ENCODE data around the gene SHROOM4. TPM values are rescaled to one million over a fixed set of nuclear protein-coding genes. Genes with fewer than 3 reads are reported as not detected.

The SHROOM4 gene
- total and polyA plus RNA-seq, 9 of the 15 experiments (the other 6 are each of a cell fraction or from before 2014, with no cell fraction given), result not detected

- TF ChIP-seq BCLAF1 (IDR thresholded peaks at IDR 0.05; ENCODE audit: borderline replicate concordance in 1 of 2, control insufficient read depth in 1 of 2, low read depth in 2 of 2, low read length in 1 of 2) (no peak), KHSRP (IDR thresholded peaks at IDR 0.05) (no peak), SLC30A9 (CRISPR knock-in tag; IDR thresholded peaks at IDR 0.05) (no peak), NR2C1 (IDR thresholded peaks at IDR 0.05) (no peak), NR2C1 (tag; IDR thresholded peaks at IDR 0.05) (no peak), USF2 (CRISPR knock-in tag; IDR thresholded peaks at IDR 0.05) (no peak), SUPT5H (IDR thresholded peaks at IDR 0.05) (no peak), MCM5 (IDR thresholded peaks at IDR 0.05; ENCODE audit: low read depth) (no peak), RB1 (IDR thresholded peaks at IDR 0.05; ENCODE audit: low read depth) (no peak)
These were observed 12.9 kb downstream of the SHROOM4 start (continued) for GRCh38 chrX:50801135-50801534.

GRCh38 chrX:50799531-50799961 is 14.4 kb downstream of the SHROOM4 start:
- Histone ChIP-seq H4K20me1 (replicated peaks; ENCODE audit: control insufficient read depth, insufficient read depth, low read length) (no peaks in the 10 kb centered on the region), H3K9me3 (replicated peaks; ENCODE audit: control insufficient read depth, insufficient read depth, low read depth, low read length) (no peaks in the 10 kb centered on the region), H3K9ac (ENCODE audit: insufficient read depth in 1 of 2, low read depth in 2 of 2, low read length in 2 of 2) (no peak overlapping the region), H3K27me3 (ENCODE audit: control insufficient read depth in 2 of 2, insufficient read depth in 2 of 2, low read length in 2 of 2) (no peaks in the 10 kb centered on the region), H2AFZ (ENCODE audit: low read depth, low read length) (no peak overlapping the region), H3K27ac (ENCODE audit: extremely low read depth, low read depth, low read length) (no peak overlapping the region), H3K4me3 (no peak overlapping the region), H3K9me1 (ENCODE audit: control insufficient read depth, insufficient read depth, low read length) (no peaks in the 10 kb centered on the region), H3K36me3 (ENCODE audit: control insufficient read depth, insufficient read depth, low read length) (no peaks in the 10 kb centered on the region), H3K79me2 (ENCODE audit: control insufficient read depth, insufficient read depth, low read length) (no peaks in the 10 kb centered on the region), H3K4me2 (ENCODE audit: insufficient read depth, low read length) (no peak overlapping the region), H3K4me1 (replicated peaks in 1 of 2; ENCODE audit: control insufficient read depth in 2 of 2, insufficient read depth in 2 of 2, low read length in 2 of 2) (no peaks in the 10 kb centered on the region)
- 0% methylated on average over 4 of the region's 4 CpGs for WGBS (ENCODE audit: insufficient coverage, low coverage, missing lambda C conversion rate)
- CTCF ChIA-PET (ENCODE audit: low intra/inter-chr PET ratio), result no interaction called here
- POLR2A ChIA-PET, result no interaction called here
- TF ChIP-seq ZNF134 (CRISPR knock-in tag; conservative IDR thresholded peaks at IDR 0.05), result no peak
- no peak for TF ChIP-seq ZNF561 (CRISPR knock-in tag; conservative IDR thresholded peaks at IDR 0.05)
- TF ChIP-seq TCF7 (IDR thresholded peaks at IDR 0.05; ENCODE audit: borderline replicate concordance), result no peak
- TF ChIP-seq CEBPG (CRISPR knock-in tag; IDR thresholded peaks at IDR 0.05), result no peak
- no peak for TF ChIP-seq CEBPG (tag; conservative IDR thresholded peaks at IDR 0.05 in 1 of 2, IDR thresholded peaks at IDR 0.05 in 1 of 2)
- TF ChIP-seq E2F1 (CRISPR knock-in tag; IDR thresholded peaks at IDR 0.05), result no peak
- TF ChIP-seq MEF2D (tag; conservative IDR thresholded peaks at IDR 0.05; ENCODE audit: low read depth), result no peak
- BruUV-seq (replicated peaks), result no TSS peak
- intact Hi-C loops (cut with micrococcal nuclease), result no loop called here
- FAIRE-seq (no peak), ATAC-seq (no peak), DNase-seq (ENCODE audit: extremely low read depth in 1 of 4, low spot score in 3 of 4) (no peak)
- in situ Hi-C loops (cut with MboI), result no loop called here

Measured in K562 (cell line).